ENCODE data around the gene PHLPP1.

DNA sequence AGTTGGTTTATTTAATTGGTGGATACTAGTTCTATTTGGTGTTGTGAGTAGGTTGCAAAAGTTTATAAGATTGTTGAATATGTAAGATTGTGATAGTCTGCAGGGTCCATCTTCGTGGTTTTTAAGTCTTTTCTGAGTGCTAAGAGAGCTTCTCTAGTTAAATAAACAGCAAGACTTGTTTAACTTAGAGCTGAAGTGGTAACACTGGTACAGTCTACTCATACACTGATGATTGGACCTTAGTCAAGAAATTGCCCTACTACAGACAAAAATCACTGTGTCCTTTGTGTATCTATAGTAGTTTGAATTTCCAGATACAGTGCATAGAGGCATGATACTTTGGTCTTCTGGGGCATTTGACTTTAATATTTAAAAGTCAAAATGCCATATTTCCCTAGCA lies 94.6 kb downstream of the PHLPP1 start:
- no peak for TF ChIP-seq SRF (IDR thresholded peaks at IDR 0.05; ENCODE audit: low read depth)
- TF ChIP-seq EZH2 (IDR thresholded peaks at IDR 0.05): no peak
- no peak for TF ChIP-seq POLR2AphosphoS5 (IDR thresholded peaks at IDR 0.05; ENCODE audit: low read depth, low read length)
- TF ChIP-seq, protein P1, sequence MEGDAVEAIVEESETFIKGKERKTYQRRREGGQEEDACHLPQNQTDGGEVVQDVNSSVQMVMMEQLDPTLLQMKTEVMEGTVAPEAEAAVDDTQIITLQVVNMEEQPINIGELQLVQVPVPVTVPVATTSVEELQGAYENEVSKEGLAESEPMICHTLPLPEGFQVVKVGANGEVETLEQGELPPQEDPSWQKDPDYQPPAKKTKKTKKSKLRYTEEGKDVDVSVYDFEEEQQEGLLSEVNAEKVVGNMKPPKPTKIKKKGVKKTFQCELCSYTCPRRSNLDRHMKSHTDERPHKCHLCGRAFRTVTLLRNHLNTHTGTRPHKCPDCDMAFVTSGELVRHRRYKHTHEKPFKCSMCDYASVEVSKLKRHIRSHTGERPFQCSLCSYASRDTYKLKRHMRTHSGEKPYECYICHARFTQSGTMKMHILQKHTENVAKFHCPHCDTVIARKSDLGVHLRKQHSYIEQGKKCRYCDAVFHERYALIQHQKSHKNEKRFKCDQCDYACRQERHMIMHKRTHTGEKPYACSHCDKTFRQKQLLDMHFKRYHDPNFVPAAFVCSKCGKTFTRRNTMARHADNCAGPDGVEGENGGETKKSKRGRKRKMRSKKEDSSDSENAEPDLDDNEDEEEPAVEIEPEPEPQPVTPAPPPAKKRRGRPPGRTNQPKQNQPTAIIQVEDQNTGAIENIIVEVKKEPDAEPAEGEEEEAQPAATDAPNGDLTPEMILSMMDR (IDR thresholded peaks at IDR 0.05 in 2 of 3, conservative IDR thresholded peaks at IDR 0.05 in 1 of 3; ENCODE audit: borderline replicate concordance in 1 of 3, insufficient read depth in 1 of 3, low read depth in 2 of 3, low read length in 2 of 3): no peak
- no peak for TF ChIP-seq JUND (IDR thresholded peaks at IDR 0.05)
- TF ChIP-seq, protein P2, sequence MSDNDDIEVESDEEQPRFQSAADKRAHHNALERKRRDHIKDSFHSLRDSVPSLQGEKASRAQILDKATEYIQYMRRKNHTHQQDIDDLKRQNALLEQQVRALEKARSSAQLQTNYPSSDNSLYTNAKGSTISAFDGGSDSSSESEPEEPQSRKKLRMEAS (IDR thresholded peaks at IDR 0.05): no peak
- TF ChIP-seq CEBPB (IDR thresholded peaks at IDR 0.05; ENCODE audit: low read depth): no peak
- TF ChIP-seq POLR2A (IDR thresholded peaks at IDR 0.05; ENCODE audit: borderline replicate concordance, extremely low read depth, insufficient read depth, insufficient read length): no peak
- no peak for TF ChIP-seq EGR1 (IDR thresholded peaks at IDR 0.05; ENCODE audit: low read depth)
- no peak for TF ChIP-seq RAD21 (IDR thresholded peaks at IDR 0.05; ENCODE audit: low read depth)
- no peak for TF ChIP-seq YY1 (IDR thresholded peaks at IDR 0.05; ENCODE audit: extremely low read depth, insufficient replicate concordance, low read depth, low read length)
- TF ChIP-seq ZNF274 (IDR thresholded peaks at IDR 0.05; ENCODE audit: low read depth, low read length): no peak

All from HCT116 (cell line).